ENCODE results near the gene BRCA1.

DNA sequence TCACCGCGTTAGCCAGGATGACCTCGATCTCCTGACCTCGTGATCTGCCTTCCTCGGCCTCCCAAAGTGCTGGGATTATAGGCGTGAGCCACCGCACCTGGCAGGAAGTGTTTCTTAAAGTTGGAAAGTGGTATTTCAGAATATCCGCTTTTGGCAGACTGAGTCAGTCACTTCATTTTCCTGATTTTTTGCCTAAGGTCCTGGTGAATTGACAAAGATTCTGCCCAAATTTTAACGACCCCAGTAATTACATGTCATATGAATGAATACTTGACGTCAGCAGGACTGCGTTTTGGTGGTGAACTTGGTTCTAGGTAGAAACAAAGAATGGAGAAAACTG lies 4.5 kb upstream of the BRCA1 start:
- TF ChIP-seq, protein P1, sequence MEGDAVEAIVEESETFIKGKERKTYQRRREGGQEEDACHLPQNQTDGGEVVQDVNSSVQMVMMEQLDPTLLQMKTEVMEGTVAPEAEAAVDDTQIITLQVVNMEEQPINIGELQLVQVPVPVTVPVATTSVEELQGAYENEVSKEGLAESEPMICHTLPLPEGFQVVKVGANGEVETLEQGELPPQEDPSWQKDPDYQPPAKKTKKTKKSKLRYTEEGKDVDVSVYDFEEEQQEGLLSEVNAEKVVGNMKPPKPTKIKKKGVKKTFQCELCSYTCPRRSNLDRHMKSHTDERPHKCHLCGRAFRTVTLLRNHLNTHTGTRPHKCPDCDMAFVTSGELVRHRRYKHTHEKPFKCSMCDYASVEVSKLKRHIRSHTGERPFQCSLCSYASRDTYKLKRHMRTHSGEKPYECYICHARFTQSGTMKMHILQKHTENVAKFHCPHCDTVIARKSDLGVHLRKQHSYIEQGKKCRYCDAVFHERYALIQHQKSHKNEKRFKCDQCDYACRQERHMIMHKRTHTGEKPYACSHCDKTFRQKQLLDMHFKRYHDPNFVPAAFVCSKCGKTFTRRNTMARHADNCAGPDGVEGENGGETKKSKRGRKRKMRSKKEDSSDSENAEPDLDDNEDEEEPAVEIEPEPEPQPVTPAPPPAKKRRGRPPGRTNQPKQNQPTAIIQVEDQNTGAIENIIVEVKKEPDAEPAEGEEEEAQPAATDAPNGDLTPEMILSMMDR (IDR thresholded peaks at IDR 0.05): no peak
- TF ChIP-seq POLR2A (IDR thresholded peaks at IDR 0.05) (no peak), EP300 (IDR thresholded peaks at IDR 0.05; ENCODE audit: low read depth) (no peak)

Measured in transverse colon (tissue), 3 donors.